ENCODE data around the gene CTSH.
"Not testable (repeated sequence)": the region's sequence is repeated elsewhere in the genome, so short reads cannot be mapped to it uniquely, and the experiment has no call there.

The CTSH gene

DNA sequence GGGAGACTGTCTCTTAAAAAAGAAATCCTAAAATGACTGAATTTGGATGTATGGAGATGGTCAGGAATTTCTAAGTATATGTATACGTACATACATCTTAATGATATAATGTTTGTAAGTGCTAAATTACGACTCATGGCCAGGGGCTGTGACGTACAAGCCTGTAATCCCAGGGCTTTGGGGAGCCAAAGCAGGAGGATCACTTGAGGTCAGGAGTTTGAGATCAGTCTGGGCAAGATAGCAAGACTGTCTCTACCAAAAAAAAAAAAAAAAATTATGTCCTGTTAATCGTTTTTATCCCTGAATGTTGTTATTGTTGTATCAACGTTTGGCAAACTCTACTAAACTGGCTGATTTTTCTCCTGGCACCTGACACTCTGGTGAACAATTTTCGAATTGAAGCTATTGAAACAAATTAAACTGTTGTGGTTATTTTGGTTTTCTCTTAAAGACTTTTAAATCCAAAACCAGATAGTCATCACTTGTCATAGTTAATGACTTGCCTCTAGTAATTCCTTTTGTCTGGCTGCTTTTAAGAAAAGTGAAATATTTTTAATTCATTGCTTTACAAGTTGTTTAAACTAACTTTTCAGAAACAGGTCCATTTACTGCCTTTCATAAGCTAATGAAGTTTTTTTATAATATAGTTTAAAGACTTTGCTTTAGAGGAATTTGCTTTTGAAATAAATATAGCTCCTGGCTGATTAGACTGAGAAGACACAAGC lies 65.2 kb downstream of the CTSH start:
- DNase-seq = no peak

- no peak for DNase-seq
These were observed 66.5 kb downstream of the CTSH start for GRCh38 chr15:78878356-78878755.

DNA sequence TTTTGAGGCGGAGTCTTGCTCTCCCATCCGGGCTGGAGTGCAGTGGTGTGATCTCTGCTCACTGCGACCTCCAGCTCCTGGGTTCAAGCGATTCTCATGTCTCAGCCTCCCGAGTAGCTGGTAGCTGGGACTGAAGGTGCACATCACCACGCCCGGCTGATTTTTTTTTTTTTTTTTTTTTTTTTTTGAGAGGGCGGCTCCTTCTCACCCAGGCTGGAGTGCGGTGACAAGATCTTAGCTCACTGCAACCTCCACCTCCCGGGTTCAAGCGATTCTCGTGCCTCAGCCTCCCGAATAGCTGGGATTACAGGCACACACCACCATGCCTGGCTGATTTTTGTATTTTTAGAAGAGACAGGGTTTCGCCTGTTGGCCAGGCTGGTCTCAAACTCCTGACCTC lies 67.9 kb downstream of the CTSH start:
- not testable (repeated sequence) for DNase-seq

DNA sequence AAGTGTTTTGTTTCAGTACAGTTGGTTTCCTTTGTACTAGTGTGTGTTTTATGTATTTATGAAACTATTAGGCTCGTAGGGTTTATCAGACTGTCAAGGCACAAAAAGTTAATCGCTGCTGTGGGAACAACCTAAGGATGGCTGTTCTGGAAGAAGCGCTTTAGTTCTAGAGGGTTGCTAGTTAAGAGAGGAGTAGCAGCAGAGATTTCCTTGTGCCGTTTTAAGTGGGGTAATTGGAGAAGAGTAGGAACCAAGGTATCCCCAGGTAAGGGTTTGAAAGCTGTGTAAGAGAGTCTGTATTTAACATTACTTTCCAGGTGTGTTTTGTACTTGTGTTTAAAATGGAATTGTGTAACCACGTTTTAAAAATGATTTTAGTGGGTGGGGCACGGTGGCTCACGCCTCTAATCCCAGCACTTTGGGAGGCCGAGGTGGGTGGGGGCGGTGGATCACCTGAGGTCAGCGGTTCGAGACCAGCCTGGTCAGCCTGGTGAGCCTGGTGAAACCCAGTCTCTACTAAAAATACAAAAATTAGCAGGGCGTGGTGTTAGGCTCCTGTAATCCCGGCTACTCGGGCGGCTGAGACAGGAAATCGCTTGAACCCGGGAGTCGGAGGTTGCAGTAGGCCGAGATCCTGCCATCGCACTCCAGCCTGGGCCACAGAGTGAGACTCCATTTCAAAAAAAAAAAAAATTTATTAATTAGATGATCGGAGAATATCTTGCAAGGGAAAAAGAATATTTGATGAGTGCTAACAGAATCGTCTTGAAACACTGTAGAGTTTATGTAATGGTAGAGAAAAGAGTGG lies 69.5 kb downstream of the CTSH start:
- DNase-seq = no peak

DNA sequence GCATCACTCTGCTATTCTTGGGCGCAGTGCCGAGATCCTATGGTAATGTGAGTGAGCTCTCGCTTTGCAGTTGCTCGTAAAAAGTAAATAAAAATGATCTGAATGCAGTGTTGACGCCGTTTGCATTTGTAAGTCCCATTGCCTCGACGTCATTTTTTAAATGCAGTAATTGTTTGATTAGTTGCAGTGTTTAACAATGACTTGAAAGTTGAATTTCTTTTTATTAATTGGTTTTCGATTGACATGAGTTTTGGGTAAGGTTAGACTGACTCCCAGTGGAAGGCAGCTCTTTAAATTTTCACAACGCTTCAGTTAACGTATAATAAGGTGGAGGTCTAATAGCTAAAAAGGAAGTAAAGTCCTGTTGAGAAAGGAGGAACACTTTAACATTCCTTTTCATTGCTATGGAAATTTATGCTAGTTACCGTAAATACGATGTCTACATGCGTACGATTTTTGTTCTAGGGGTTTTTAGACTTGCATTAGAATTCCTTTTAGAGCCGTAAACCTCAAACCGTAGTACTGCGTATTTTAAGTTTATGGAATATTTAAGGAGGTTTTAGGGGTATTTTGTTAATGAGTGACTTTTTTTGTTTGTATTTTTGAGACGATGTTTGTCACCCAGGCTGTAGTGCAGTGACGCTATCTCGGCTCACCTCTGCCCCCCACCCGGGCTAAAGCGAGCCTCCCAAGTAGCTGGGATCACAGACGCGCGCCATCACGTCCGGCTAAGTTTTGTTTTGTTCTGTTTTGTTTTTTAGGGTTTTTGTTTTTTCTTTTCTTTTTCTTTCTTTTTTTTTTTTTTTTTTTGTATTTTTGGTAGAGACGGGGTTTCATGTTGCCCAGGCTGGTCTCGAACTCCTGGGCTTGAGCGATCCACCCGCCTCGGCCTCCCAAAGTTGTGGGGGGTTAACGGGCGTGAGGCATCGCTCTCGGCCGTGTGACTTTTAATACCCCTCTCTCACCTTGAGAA lies 70.8 kb downstream of the CTSH start:
- peak; percentile 12 for DNase-seq

DNA sequence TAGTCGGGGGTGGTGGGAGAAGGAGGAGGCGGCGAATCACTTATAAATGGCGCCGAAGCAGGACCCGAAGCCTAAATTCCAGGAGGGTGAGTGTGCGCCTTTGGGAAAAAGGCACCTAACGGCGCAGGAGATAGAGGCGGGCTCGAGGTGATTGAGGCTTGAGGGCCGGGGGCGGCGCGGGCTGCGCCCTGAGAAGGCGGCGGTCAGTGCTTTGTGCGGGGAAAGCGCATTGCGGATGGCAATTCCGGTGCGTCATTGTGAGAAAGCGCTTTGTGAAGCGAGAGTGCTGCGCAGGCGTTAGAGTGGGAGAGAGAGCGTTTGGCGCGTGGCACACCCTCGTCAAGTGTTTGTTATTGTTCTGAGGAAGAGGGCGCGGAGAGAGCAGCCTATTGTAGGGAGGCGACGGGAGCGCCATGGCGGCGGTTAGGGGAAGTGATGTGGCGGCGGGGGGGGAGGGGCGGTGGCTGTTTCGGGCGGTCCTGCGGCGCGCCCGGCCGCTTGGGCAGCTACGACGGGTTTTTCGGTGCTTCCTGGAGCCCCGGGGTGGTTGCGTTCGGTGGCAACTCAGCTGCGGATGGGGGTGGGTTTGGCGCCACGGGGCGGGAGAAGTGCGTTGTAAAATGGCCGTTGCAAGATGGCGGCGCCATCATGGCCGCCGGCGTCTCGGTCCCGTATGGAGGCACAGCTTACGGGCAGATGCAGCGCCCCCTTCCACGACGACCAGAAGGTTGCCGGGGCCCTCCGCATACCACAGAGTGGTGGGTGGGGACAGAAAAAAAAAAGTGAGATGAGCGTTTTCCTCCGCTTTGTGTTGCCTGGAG lies 71.7 kb downstream of the CTSH start:
- peak; percentile 72 for DNase-seq

GRCh38 chr15:78872155-78872971 lies 72.5 kb downstream of the CTSH start, which contains the start of gene MORF4L1:
TSS of gene MORF4L1 (plus strand) at chr15:78872890. CDS start at chr15:78873018, 128 bp downstream.
- DNase-seq = peak; percentile 70

GRCh38 chr15:78871483-78872127 lies 73.2 kb downstream of the CTSH start:
- not testable (repeated sequence) for DNase-seq

All from NCI-H1694 (cell line).